ENCODE results near the gene APOA4. TPM values are rescaled to one million over a fixed set of nuclear protein-coding genes. Genes with fewer than 3 reads are reported as not detected.
"Not testable (repeated sequence)": the region's sequence is repeated elsewhere in the genome, so short reads cannot be mapped to it uniquely, and the experiment has no call there.

The APOA4 gene
- total RNA-seq, 1 experiment from 2014 or later: not detected

DNA sequence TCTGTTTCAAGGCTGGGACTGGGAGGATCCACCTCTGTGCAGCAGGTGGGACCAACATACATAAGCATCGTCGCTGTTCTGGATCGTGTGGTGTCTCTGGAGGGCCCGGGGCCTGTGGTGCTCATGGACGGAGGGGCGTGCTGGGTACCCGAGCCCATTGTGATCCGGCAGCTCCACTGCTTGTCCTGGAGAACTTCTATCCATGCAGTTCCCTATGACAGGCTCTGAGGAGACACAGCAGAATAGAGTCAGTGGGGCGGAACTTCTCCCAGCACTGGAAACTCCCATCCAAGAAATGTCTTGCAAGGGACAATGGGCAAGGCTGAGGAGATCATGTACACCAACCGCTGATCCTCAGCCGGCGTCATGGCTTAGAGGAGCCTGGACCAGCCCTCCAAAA lies 26.0 kb upstream of the APOA4 start:
- DNase-seq (ENCODE audit: low spot score): no peak

DNA sequence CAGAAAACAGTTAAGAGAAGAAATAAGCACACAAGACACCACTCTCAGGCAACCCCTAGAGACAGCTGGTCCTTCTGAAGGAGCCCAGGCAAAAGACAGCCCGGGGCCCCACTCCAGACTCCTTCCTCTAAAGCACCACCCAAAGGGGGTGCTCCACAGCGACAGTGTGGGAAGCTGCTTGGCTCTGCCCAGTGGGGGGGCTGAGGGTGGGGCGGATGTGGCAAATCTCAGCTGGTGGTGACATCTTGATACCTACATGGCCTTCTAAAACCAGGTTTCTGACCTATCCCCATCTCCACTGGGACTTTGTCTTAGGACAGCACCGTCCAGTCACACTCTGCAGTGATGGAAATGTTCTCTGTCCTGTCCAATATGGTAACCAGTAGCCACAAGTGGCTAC lies 24.5 kb upstream of the APOA4 start:
- DNase-seq (ENCODE audit: low spot score): no peak

- DNase-seq (ENCODE audit: low spot score): no peak
Measured at GRCh38 chr11:116844722-116845121, 21.6 kb upstream of the APOA4 start.

DNA sequence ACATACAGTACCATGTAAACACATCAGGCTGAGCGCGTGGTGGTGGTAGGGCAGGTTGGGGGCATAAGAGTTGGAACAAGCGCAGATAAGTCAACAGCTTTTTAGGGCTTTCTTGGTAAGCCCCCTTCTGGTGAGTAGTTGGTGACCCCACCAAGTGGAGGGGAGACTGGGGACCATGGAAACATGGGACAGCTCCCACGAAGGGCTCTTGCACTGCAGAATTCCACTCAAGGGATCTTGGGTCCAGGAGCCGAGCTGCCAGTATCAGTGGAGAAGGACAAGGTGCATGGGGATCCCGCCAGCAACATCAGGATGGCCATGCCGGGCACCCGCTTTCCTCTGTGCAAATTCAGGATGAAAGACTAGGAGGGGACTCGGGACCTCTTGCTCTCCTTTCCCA lies 20.6 kb upstream of the APOA4 start:
- DNase-seq (ENCODE audit: low spot score): no peak

DNA sequence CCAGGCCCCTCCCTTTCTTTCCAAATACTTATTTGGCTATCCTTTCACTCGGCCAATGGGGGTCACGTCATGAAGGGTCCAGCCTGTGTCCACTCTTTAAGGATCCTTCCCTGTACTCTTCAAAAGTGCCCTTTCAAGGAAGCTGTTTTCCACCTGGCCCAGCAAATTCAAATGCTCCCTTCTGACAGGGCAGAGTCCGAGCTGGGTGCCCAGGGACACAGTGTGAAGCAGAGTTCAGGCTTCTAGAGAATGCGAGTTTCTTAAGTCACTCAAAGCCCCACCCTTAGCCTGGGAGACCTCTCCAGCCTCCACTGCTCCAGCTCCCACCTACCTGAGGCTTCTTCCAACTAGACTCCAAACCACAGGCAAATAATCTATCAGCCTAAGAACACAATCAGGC lies 19.8 kb upstream of the APOA4 start:
- peak; percentile 64 for DNase-seq (ENCODE audit: low spot score)

DNA sequence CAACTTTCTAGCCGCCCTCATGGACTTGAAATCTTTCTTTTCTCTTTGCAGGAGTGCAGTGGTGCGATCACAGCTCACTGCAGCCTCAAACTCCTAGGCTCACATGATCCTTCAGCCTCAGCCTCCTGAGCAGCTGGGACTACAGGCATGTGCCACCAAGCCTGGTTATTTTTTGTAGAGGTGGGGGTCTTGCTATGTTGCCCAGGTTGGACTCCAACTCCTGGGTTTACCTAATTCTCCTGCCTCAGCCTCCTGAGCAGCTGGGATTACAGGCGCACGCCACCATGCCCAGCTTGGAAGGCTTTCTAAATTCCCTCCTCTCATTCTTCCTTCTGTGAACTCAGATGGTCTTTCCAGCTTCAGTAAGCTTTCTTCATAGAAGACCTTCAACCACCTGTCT lies 19.0 kb upstream of the APOA4 start:
- DNase-seq (ENCODE audit: low spot score): no peak

DNA sequence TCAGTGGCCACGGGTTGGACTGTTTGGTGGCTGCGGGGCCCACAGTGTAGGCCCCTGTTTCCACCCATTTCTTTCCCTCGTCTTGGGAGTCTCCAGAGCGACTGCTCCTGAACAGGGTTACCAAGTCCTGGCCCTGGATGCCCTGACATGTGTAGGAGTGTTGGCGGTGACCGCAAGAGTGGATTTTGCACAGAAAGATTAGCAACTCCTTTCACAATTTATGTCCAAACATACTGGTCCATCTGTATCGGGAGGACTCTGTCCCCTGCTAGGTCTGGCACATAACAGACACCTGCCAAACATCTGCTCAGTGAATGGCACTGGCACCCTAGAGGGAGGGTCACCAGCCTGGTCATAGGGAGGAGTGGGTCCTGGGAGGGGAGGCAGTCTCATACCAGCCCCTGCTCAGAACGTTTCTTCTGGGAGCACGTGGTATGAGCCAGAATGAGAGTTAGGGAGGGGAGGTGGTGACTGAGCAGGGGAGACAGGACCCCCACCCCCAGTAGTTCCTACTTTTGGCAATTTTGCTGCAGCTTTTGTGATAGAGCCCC lies 17.7 kb upstream of the APOA4 start:
- no peak for DNase-seq (ENCODE audit: low spot score)

GRCh38 chr11:116840224-116840745 lies 17.2 kb upstream of the APOA4 start:
- no peak for DNase-seq (ENCODE audit: low spot score)

DNA sequence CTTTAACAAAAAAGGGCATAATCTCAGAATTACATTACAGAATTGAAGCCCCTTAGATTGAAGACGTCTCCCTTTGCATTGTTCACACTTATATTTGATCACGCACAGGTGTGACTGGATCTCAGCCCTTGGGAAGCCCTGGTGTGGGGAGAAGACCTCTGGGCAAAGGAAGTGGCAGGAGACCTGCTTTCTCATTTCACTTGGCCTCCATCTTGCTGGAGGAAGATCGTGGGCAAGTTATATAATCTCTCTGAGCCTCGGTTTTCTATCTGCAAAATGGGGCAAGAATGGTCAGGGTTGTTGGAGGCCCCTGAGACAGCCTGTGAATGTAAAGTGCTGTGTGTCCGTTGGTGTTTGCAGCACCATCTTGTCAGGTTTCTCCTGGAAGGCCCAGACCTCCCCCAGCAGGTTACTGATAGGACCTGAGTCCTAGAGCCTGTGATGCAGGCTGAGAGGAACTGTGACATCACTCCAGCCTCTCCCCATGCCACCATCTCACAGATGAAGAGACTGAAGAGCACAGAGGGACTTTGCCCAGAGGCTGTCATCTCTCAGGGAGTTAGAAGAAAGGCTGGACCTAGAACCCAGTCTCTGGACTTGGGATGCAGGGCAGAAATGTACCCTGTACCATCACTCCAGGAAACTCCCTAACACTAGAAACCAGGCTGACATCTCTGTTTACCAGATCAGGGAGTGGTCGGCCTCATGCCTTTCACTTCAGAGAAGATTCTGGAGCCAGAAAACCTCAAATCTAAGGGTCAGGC lies 15.4 kb upstream of the APOA4 start:
- no peak for DNase-seq (ENCODE audit: low spot score)

- DNase-seq (ENCODE audit: low spot score): no peak
Measured at GRCh38 chr11:116837231-116838091, 14.4 kb upstream of the APOA4 start, which contains the start of gene APOA1. TSS of gene APOA1 (minus strand) at chr11:116837622. CDS start at chr11:116837387, 235 bp downstream.

- no peak for DNase-seq (ENCODE audit: low spot score)
Measured at GRCh38 chr11:116836632-116836991, 13.5 kb upstream of the APOA4 start.

DNA sequence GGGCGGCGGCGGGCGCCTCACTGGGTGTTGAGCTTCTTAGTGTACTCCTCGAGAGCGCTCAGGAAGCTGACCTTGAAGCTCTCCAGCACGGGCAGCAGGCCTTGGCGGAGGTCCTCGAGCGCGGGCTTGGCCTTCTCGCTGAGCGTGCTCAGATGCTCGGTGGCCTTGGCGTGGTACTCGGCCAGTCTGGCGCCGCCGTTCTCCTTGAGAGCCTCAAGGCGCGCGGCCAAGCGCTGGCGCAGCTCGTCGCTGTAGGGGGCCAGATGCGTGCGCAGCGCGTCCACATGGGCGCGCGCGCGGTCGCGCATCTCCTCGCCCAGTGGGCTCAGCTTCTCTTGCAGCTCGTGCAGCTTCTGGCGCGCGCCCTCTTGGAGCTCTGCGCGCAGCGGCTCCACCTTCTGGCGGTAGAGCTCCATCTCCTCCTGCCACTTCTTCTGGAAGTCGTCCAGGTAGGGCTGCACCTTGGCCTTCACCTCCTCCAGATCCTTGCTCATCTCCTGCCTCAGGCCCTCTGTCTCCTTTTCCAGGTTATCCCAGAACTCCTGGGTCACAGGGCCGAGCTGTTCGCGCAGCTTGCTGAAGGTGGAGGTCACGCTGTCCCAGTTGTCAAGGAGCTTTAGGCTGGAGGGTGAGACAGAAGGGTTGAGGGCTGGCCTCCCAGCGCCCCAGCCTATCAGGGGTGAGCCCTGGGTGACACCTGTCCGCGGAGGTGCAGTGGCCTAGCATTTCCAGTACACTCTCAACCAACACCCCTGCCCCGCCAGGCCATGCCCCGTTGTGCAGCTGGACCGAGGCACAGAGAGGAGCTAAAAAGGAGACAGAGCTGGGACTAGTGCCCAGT lies 12.9 kb upstream of the APOA4 start:
- peak; percentile 96 for DNase-seq (ENCODE audit: low spot score)

- no peak for DNase-seq (ENCODE audit: low spot score)
Measured at GRCh38 chr11:116835042-116835772, 12.1 kb upstream of the APOA4 start.

DNA sequence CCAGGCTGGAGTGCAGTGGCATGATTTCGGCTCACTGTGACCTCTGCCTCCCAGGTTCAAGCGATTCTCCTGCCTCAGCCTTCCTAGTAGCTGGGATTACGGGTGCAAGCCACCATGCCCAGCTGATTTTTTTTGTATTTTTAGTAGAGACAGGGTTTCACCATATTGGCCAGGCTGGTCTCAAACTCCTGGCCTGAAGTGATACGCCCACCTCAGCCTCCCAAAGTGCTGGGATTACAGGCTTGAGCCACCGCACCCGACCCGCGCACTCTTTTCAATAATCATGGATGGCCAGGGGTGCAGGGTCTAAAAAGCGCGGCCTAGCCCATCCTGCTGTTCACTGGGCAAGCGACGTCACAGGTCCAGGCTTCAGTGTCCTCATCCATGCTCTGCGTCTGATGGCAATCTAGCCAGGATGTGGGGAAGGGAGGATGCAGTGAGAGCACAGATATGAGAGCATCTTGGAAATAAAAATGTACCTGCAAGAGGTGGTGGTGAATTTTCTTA lies 11.5 kb upstream of the APOA4 start:
- DNase-seq (ENCODE audit: low spot score): not testable (repeated sequence)

DNA sequence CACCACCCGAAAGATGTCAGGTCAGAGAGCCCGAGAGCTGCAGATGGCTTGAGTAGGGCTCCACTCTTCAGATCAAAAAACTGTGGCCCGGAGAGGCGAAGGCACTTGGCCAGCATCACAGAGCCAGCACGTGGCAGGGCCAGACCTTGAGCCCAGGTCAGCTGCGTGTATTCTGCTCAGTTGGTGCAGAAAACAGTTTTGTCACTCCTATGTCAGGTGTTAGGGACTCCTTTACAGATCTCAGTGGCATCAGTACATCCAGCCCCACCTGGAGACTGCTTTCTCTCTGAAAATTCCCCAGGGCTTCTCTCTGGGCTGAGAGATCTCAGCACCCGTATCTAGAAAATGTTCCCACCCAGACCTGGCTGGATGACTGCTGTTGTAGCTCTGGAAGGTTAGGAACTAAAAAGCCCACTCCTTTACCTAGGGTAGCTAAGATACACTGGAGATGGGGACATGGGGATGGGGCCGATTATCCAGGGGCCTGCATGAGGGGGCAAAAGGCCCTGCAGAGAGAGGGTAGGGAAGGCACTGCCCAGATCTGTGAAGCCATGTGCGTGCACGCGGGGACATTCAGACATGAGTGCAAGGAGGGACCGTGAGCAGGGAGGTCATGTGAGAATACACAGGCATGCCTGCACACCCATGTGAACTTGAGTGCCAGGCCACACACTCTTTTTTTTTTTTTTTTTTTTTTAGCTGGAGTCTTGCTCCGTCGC lies 10.9 kb upstream of the APOA4 start:
- DNase-seq (ENCODE audit: low spot score): no peak

DNA sequence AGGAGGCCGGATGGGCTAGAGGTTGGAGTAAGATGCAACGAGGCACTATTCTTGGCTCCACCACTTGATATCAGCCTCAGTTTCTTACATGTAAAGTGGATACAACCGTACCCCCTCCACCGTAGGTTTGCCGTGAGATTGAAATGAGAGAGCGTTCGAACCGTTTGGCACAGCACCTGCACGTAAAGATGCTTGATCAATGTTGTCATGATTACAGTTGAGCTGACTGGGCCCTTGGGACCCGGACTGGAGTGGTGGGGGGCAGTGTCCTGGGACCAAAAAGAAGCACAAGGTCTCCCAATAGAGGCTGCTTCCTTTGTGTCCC lies 10.3 kb upstream of the APOA4 start:
- DNase-seq (ENCODE audit: low spot score): no peak

GRCh38 chr11:116832350-116833290 lies 9.5 kb upstream of the APOA4 start:
- DNase-seq (ENCODE audit: low spot score): peak; percentile 53

GRCh38 chr11:116831790-116832349 lies 8.8 kb upstream of the APOA4 start:
- DNase-seq (ENCODE audit: low spot score): no peak

Measured in HT-29 (cell line).